Bone marrow (tissue), 2 donors: ENCODE results near the gene C10orf120.

Experiments used
- DNase-seq, 2 donors: peaks; one replicate each; lab custom pipeline; 2025; lab: John Stamatoyannopoulos, UW

Gene C10orf120

GRCh38 chr10:122703483-122704448, 4.1 kb upstream of the C10orf120 start:
- no peak for DNase-seq

GRCh38 chr10:122702275-122702674, 2.6 kb upstream of the C10orf120 start:
- no peak for DNase-seq

- DNase-seq, result no peak
These were observed 2.0 kb upstream of the C10orf120 start for GRCh38 chr10:122701652-122702051.

GRCh38 chr10:122696687-122697086, 3.0 kb downstream of the C10orf120 start:
- DNase-seq, result no peak

GRCh38 chr10:122692744-122693143, 6.9 kb downstream of the C10orf120 start:
- no peak for DNase-seq

GRCh38 chr10:122689146-122689820, 10.4 kb downstream of the C10orf120 start:
- no peak for DNase-seq

GRCh38 chr10:122688293-122688989, 11.2 kb downstream of the C10orf120 start:
- DNase-seq, result no peak

- no peak for DNase-seq
These were observed 17.1 kb downstream of the C10orf120 start for GRCh38 chr10:122682522-122682921.

GRCh38 chr10:122678266-122678665, 21.4 kb downstream of the C10orf120 start:
- DNase-seq, result no peak

GRCh38 chr10:122675278-122675677, 24.4 kb downstream of the C10orf120 start:
- DNase-seq, result no peak

GRCh38 chr10:122674781-122675180, 24.9 kb downstream of the C10orf120 start:
- DNase-seq, result no peak

- no peak for DNase-seq
These were observed 25.9 kb downstream of the C10orf120 start for GRCh38 chr10:122673731-122674130.

- DNase-seq, result no peak
These were observed 26.4 kb downstream of the C10orf120 start for GRCh38 chr10:122673269-122673668.

GRCh38 chr10:122672655-122673054, 27.0 kb downstream of the C10orf120 start:
- DNase-seq, result no peak

- DNase-seq, result no peak
These were observed 28.3 kb downstream of the C10orf120 start for GRCh38 chr10:122671355-122671754.

- no peak for DNase-seq
These were observed 29.8 kb downstream of the C10orf120 start for GRCh38 chr10:122669842-122670241.

GRCh38 chr10:122669045-122669444, 30.6 kb downstream of the C10orf120 start:
- DNase-seq, result no peak

GRCh38 chr10:122665946-122666345, 33.7 kb downstream of the C10orf120 start:
- DNase-seq, result no peak

- no peak for DNase-seq
These were observed 34.3 kb downstream of the C10orf120 start for GRCh38 chr10:122665329-122665860.

GRCh38 chr10:122664501-122664900, 35.1 kb downstream of the C10orf120 start:
- DNase-seq, result no peak

GRCh38 chr10:122663516-122664130, 36.0 kb downstream of the C10orf120 start:
- DNase-seq, result no peak

GRCh38 chr10:122662231-122662630, 37.4 kb downstream of the C10orf120 start:
- DNase-seq, result no peak
